Upper lobe of left lung (tissue), 4 donors: ENCODE measurements around the gene ACMSD.

Experiments
- CTCF ChIP-seq, 6 experiments: fragments of 450-650 bp in 4 of 6; fragments of 200-600 bp in 2 of 6; sonication (generic) in 2 of 6; IDR thresholded peaks; one replicate each; pipeline ENCODE4 v1.5.1; 2016 to 2019; ENCODE audit warnings: antibody characterized with exemption in 6 of 6
- POLR2A ChIP-seq, 4 donors: fragments of 450-650 bp; IDR thresholded peaks; one replicate each; pipeline ENCODE4 v1.5.1; 2016 to 2017; ENCODE audit warnings: antibody characterized with exemption in 4 of 4, mild to moderate bottlenecking in 2 of 4
- POLR2AphosphoS5 ChIP-seq, 2 donors: sonication (generic); formaldehyde crosslinking; IDR thresholded peaks; one replicate each; pipeline ENCODE4 v1.5.1; 2017; ENCODE audit warnings: antibody characterized with exemption in 2 of 2

- TF ChIP-seq CTCF (IDR thresholded peaks at IDR 0.05) (no peak), POLR2A (IDR thresholded peaks at IDR 0.05) (no peak), POLR2AphosphoS5 (IDR thresholded peaks at IDR 0.05) (no peak)
Measured at GRCh38 chr2:134869946-134870736, 31.7 kb downstream of the ACMSD start.
